LNCaP clone FGC (cell line): ENCODE measurements around the gene S100A7A.

Experiments used
- DNase-seq: peaks from one replicate; pipeline ENCODE4 v3.0.0-alpha.2; 2011; ENCODE audit warnings: low read depth
- H3K4me3 ChIP-seq: 2 replicates; pipeline ENCODE4 v1.5.1; 2011; ENCODE audit warnings: mild to moderate bottlenecking, low read depth, low read length, control low read depth
- TF ChIP-seq, protein P1 (sequence below): IDR thresholded peaks from 2 replicates; pipeline ENCODE4 v1.5.1; 2012; ENCODE audit warnings: mild to moderate bottlenecking; ENCODE audit not compliant: control insufficient read depth, insufficient read depth; ENCODE audit errors: extremely low read depth

Gene S100A7A

DNA sequence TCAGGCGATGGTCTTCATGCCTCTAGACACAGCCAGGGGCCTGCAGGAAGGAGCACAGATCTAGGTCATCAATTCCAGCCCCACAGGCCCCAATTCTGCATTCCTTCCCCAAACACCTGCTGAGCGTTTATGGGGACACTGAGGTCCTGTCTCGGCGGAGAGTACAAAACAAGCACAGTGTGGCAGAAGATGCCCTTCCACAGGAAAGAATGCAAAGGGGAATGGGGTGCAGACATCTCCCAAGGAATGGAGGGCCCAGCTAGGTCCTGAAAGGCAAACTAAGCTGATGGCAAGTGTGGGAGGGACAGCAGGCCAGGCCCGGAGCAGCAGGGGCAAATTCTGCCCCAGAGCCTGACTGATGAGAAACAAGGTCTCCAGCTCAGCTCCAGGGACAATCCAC is 21.9 kb upstream of the S100A7A start:
- TF ChIP-seq, protein P1, sequence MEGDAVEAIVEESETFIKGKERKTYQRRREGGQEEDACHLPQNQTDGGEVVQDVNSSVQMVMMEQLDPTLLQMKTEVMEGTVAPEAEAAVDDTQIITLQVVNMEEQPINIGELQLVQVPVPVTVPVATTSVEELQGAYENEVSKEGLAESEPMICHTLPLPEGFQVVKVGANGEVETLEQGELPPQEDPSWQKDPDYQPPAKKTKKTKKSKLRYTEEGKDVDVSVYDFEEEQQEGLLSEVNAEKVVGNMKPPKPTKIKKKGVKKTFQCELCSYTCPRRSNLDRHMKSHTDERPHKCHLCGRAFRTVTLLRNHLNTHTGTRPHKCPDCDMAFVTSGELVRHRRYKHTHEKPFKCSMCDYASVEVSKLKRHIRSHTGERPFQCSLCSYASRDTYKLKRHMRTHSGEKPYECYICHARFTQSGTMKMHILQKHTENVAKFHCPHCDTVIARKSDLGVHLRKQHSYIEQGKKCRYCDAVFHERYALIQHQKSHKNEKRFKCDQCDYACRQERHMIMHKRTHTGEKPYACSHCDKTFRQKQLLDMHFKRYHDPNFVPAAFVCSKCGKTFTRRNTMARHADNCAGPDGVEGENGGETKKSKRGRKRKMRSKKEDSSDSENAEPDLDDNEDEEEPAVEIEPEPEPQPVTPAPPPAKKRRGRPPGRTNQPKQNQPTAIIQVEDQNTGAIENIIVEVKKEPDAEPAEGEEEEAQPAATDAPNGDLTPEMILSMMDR = no peak
- no peak overlapping the region for H3K4me3 ChIP-seq
- DNase-seq = no peak

DNA sequence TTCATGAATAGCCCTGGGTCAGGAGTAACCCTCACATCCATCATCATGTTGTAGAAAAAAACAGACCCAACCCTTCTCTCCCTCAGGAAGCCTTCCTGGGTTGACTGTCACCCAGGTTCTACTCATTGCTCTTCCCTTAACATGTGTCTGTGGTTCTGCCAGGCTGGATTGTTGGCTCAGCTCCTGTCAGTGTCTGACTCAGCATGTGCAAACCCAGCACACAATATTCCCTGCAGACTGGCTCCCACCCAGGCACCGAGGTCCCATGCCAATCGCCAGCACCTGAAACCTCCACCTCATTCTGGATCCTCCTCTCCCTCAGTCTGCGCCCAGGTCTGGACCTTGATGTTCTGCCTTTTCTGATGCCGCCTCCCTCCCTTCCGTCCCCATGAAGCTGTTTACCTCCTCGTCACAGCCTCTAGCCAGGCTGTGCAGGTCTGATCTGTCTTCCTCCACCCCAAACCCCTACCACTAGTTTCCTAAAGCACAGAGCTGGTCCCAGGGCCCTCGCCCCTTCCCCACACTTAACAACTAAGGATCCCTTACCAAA is 21.1 kb upstream of the S100A7A start:
- no peak overlapping the region for H3K4me3 ChIP-seq
- DNase-seq = no peak
- TF ChIP-seq, protein P1 = no peak

DNA sequence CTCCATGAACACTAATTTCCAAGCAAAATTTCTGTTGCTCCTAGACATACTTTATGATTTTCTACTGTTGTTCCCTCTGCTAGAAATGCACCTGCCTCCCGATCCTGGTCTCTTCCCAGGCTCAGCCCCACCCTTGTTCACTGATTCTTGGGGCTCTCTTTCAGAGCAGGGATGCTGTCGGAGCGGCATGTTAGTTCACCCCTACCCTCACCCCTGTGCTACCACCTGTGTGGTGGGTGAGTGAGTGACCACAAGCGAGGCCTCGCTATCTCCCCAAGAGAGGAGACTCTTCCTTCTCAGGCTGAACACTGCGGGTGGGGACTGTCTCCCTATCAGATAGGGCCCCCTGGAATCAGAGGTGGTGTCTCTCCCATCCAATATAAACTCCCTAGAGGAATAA is 20.5 kb upstream of the S100A7A start:
- TF ChIP-seq, protein P1 = no peak
- H3K4me3 ChIP-seq = no peak overlapping the region
- no peak for DNase-seq

DNA sequence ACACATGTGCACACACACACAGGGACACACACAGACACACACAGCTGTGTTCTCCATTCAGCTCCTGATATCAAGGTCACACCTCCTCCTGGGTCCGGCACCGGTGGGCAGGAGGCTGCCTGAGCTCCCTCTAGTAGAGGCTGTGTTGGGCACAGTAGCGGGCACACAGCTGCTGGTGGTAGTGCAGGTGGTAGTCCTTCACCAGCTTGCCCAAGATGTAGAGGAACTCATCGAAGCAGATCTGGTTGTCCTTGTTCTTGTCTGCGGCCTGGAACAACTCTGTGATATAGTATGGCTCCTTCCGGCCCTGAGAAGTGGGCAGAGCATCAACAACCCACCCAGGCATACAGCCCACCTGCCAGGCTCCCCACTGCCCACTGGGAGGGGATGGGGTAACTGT is 19.9 kb upstream of the S100A7A start:
- no peak for DNase-seq
- H3K4me3 ChIP-seq = no peak overlapping the region
- TF ChIP-seq, protein P1 = no peak

DNA sequence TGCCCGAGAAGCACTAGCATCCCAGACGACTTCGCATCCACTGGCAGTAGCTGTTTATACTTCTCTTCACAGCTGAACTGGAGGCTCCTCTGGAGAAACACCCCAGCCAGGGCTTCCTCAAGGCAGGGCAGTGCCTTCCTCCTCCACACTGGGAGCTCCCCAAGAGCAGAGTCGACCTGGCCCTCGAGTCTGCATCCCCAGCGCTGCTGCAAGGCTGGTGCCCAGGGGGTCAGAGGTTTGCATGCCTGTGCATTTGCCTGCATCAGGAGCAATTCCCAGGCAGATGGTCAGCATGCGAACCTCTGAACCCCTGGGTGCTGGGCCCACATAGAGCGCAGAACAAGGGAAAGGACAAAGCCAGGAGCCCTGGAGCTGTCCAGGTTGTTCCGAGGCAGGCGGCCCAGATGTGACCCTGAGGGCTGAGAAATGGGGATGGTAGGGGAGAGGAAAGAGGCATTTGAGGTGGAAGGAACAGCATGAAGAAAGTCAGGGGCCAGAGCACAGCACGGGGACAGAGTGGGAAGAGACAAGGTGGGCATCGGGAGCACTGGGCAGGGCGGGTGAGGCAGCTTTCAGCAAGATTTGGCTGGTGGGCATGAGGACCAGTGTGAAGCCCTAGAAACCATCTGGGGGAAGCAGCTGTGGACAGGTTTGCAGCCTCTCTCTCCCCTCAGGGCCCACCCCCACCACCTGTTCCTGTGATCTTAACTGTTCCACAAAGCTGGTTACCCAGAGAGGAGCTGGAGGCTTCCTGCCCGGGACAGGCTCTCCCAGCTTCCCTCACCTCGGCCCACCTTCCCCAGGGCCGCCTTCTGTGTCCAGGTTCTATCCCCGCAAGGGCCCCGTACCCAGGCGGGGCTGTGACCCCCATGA is 19.0 kb upstream of the S100A7A start:
- no peak for DNase-seq
- no peak overlapping the region for H3K4me3 ChIP-seq
- TF ChIP-seq, protein P1 = no peak

DNA sequence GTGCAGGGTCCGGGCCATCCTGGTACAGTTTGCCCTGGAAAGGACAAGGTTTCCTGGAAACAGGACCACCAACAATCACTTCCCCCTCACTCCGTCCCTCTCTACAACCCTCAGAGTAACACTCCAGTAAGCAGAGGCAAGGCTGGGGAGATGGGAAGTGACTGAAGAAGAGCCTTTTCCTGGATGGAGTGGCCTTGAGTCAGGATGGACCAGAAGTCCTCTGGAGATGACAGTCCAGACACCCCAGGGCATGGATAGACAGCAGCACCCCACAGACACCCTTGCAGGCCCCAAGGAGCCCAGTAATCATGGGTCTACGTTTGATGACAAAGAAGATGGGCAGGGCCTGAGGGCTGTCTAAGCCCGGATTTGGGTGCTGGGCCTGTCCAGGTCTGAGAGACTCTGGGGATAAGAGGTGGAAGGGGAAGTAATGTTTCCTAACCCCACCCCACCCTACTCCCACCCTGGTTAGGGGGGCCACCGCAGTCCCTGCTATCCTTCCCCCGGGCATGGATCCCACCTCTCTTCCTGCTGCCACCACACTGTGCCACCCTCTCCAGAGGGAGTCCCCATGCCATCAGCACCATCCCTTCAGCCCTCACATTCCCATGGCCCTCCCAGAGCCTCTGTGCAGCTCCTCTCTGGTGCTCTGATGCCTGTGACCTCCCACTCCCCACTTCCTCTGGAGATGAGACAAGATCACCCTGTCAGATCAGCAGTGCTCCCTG is 18.2 kb upstream of the S100A7A start:
- DNase-seq = no peak
- H3K4me3 ChIP-seq = no peak overlapping the region
- TF ChIP-seq, protein P1 = no peak
